Calu3 (cell line): ENCODE results near the gene LDLRAD3. TPM values are rescaled to one million over a fixed set of nuclear protein-coding genes. Genes with fewer than 3 reads are reported as not detected.
A peak's percentile ranks its signal among the peaks of the same experiment; 100 is the strongest.

Experiments used
- BruUV-seq: library from RNA; stranded (reverse); fragments of 400-500 nt; replicated peaks from 2 replicates; lab custom pipeline; 2021; lab: Mats Ljungman, UMichigan
- CTCF ChIA-PET: fragments of 300-600 bp; sonication (Branson Sonifier 250); formaldehyde crosslinking; loops from one replicate; lab custom pipeline; 2022; ENCODE audit warnings: antibody characterized with exemption; lab: Charles Lee
- DNase-seq: peaks from one replicate; pipeline ENCODE4 v3.0.0; 2022
- H3K27ac Mint-ChIP-seq: one replicate; pipeline ENCODE4 v1.8.0; 2022; ENCODE audit warnings: mixed read lengths; ENCODE audit not compliant: unreplicated experiment
- H3K27me3 Mint-ChIP-seq: one replicate; pipeline ENCODE4 v1.8.0; 2022; ENCODE audit warnings: mixed read lengths; ENCODE audit not compliant: unreplicated experiment
- H3K36me3 Mint-ChIP-seq: one replicate; pipeline ENCODE4 v1.8.0; 2022; ENCODE audit warnings: mild to moderate bottlenecking, moderate library complexity, mixed read lengths; ENCODE audit not compliant: insufficient read depth, unreplicated experiment
- H3K4me1 Mint-ChIP-seq: one replicate; pipeline ENCODE4 v1.8.0; 2022; ENCODE audit warnings: mild to moderate bottlenecking, low read depth, mixed read lengths; ENCODE audit not compliant: unreplicated experiment
- H3K4me3 Mint-ChIP-seq: one replicate; pipeline ENCODE4 v1.8.0; 2022; ENCODE audit warnings: mild to moderate bottlenecking, low read depth, moderate library complexity, mixed read lengths; ENCODE audit not compliant: unreplicated experiment
- H3K9me3 Mint-ChIP-seq: one replicate; pipeline ENCODE4 v1.8.0; 2022; ENCODE audit warnings: low read depth, mixed read lengths; ENCODE audit not compliant: unreplicated experiment
- intact Hi-C: fragments of 100-400 bp; cut with micrococcal nuclease; formaldehyde crosslinking; loops from one replicate; pipeline ENCODE4 v1.10.0; 2022; ENCODE audit not compliant: unreplicated experiment
- total RNA-seq: library from RNA; stranded (reverse); gene quantifications from 2 replicates; pipeline ENCODE4 v1.2.3, GENCODE V29; 2022
- TF ChIP-seq, protein P1 (sequence below): fragments of 200-600 bp; IDR thresholded peaks from one replicate; pipeline ENCODE4 v1.8.0; 2022; ENCODE audit warnings: antibody characterized with exemption; ENCODE audit not compliant: unreplicated experiment

Gene LDLRAD3
- total RNA-seq, 1 experiment from 2014 or later: 16.2 TPM

DNA sequence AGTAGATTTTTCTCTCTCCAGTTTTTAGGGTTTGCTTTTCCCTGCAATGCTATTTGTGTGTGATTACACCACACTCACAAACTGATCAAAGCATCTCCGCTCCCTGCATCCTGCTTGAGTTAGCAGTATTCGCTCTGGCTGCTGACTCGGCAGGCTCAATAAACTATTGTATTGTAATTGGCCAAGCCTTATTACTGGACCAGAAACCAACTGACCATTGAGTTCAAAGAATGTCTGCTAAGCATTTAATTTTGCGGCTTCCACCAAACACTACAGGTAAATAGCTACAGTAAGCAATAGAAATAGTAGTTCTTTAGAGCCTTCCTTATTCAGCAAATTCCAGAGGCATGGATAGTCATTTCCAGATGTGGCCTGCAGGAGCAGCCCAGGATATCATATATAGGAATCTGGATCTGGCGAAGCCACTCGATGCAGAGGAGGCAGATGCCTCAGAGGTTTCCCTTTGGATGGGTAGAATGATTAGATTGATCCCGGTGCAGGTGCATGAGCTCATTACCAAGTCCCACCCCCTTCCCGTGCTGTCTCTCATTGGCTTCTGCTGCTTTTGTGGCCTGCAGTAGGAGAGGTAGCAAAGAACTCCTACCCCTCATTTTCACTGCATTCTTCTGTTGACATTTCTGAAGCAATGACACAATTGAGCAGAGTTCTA lies 268.0 kb downstream of the LDLRAD3 start:
- Mint-ChIP-seq H3K9me3 (no peaks in the 10 kb centered on the region), H3K36me3 (no peaks in the 10 kb centered on the region), H3K4me3 (no peak overlapping the region), H3K27me3 (no peaks in the 10 kb centered on the region), H3K27ac (no peak overlapping the region), H3K4me1 (peaks cover 14% of the 10 kb centered on the region)
- DNase-seq: no peak
- TF ChIP-seq, protein P1, sequence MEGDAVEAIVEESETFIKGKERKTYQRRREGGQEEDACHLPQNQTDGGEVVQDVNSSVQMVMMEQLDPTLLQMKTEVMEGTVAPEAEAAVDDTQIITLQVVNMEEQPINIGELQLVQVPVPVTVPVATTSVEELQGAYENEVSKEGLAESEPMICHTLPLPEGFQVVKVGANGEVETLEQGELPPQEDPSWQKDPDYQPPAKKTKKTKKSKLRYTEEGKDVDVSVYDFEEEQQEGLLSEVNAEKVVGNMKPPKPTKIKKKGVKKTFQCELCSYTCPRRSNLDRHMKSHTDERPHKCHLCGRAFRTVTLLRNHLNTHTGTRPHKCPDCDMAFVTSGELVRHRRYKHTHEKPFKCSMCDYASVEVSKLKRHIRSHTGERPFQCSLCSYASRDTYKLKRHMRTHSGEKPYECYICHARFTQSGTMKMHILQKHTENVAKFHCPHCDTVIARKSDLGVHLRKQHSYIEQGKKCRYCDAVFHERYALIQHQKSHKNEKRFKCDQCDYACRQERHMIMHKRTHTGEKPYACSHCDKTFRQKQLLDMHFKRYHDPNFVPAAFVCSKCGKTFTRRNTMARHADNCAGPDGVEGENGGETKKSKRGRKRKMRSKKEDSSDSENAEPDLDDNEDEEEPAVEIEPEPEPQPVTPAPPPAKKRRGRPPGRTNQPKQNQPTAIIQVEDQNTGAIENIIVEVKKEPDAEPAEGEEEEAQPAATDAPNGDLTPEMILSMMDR: no peak
- intact Hi-C loops: no loop called here
- no TSS peak for BruUV-seq
- CTCF ChIA-PET: interaction anchor here (0.8 kb wide), 1 partner anchor 11 kb away, joined by 3 read pairs; no protein-coding TSS in a partner anchor

DNA sequence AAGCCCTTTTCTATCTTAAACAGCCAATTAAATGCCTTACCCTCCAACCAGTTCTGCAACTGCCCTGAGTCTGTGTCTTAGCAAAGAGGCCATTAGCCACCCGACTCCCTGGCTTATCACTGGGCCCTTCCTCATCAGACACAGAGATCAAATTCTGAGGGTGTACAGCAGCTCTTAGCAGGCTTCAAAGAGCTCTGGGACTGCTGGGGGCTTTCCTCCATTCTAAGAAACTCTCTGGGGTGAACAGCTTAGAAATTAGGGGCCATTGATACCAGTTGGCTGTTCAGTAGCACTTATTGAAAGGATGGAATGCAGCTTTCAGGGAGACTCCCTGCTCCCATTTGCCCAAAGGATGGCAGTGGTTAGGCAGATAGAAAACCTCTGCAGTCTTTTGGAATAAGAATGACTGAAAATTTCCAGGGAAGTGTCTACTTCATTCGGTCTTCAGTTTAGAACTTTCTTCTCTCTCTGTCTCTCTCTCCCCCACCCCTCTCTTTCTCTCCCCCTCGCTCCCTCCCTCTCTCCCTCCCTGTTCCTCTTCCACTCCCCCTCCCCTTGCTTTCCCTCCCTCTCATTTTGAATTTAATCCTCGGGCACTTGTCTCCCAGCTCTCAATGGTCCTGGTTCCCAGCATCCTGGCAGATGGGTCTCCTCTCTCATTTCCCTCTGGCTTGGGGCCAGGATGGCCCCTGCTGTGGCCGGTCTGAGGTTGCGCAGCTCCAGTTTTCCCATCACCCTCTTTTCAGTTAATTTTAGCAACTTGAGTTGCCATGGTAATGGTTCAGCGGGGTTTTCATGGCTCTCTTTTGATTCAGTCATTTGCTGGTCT lies 268.9 kb downstream of the LDLRAD3 start:
- no peaks in the 10 kb centered on the region for H3K36me3 Mint-ChIP-seq
- H3K4me1 Mint-ChIP-seq: peaks cover 14% of the 10 kb centered on the region
- TF ChIP-seq, protein P1: no peak
- H3K27ac Mint-ChIP-seq: no peak overlapping the region
- no TSS peak for BruUV-seq
- H3K27me3 Mint-ChIP-seq: no peaks in the 10 kb centered on the region
- H3K9me3 Mint-ChIP-seq: no peaks in the 10 kb centered on the region
- intact Hi-C loops: no loop called here
- no peak for DNase-seq
- H3K4me3 Mint-ChIP-seq: no peak overlapping the region
- CTCF ChIA-PET: interaction anchor here (0.6 to 0.7 kb wide), 2 partner anchors 54 to 155 kb away, joined by 3 to 5 read pairs; no protein-coding TSS in a partner anchor

DNA sequence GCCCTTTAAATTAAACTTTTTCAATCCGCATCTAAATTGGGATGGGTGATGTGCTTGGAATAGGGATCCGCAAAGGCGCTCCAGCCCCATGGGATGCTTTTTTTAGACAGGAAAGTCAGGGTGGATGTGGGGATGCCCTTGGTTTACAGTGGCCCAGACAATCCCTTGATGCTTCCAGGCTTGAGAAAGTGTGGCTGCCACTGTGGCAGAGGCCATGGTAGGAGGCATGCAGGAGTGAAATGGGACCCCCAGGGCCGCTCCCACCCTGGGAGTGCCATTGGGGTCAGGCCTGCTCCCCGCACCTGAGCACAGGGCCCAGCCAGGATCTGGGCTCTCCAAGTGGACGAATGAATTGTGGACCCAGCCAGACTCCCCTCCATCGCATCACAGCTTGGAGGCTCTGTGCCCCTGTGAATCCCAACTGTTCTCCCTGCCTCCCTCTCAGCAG lies 269.6 kb downstream of the LDLRAD3 start:
- TF ChIP-seq, protein P1: no peak
- H3K4me3 Mint-ChIP-seq: no peak overlapping the region
- no peaks in the 10 kb centered on the region for H3K9me3 Mint-ChIP-seq
- BruUV-seq: no TSS peak
- no peak for DNase-seq
- H3K36me3 Mint-ChIP-seq: no peaks in the 10 kb centered on the region
- CTCF ChIA-PET: interaction anchor here (0.6 kb wide), 1 partner anchor 155 kb away, joined by 5 read pairs; no protein-coding TSS in a partner anchor
- no peaks in the 10 kb centered on the region for H3K27me3 Mint-ChIP-seq
- no peak overlapping the region for H3K27ac Mint-ChIP-seq
- intact Hi-C loops: no loop called here
- peaks cover 14% of the 10 kb centered on the region for H3K4me1 Mint-ChIP-seq

DNA sequence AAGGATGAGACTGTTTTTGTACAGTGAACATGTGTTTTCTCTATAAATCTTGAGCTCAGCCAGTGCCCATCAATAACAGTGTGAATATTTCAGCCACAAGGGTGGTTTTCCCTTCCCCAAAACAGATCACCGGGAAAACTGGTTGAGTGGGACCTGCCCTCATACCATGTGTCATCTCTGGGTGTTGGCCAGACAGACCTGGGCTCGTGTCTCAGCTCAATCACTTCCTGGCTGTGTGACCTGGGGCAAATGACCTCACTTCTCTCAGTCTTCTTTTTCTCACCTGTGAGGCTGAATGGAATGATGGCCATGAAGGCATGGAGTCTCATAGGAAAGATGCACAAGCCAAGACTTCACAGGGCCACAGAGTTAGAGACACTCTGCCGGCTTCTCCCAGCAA lies 270.6 kb downstream of the LDLRAD3 start:
- Mint-ChIP-seq H3K4me1 (peaks cover 14% of the 10 kb centered on the region), H3K27me3 (no peaks in the 10 kb centered on the region), H3K4me3 (no peak overlapping the region), H3K9me3 (no peaks in the 10 kb centered on the region), H3K27ac (no peak overlapping the region), H3K36me3 (no peaks in the 10 kb centered on the region)
- BruUV-seq: no TSS peak
- TF ChIP-seq, protein P1: no peak
- CTCF ChIA-PET: no interaction called here
- peak; percentile 23 for DNase-seq
- intact Hi-C loops: no loop called here
